H9 (cell line): Measurements from ENCODE around the gene KCNIP1. TPM values are rescaled to one million over a fixed set of nuclear protein-coding genes. Genes with fewer than 3 reads are reported as not detected.

Source experiments
- DNase-seq: peaks from one replicate; pipeline ENCODE4 v3.0.0-alpha.2; 2017
- H2AFZ ChIP-seq: one replicate; pipeline ENCODE4 v1.6.1; 2013; ENCODE audit warnings: mild to moderate bottlenecking, low read length, control low read depth, moderate library complexity
- H2AK5ac ChIP-seq: 2 replicates; pipeline ENCODE4 v1.6.1; 2013; ENCODE audit warnings: low read length, control low read depth, mixed read lengths; ENCODE audit not compliant: insufficient read length
- H2BK120ac ChIP-seq: one replicate; pipeline ENCODE4 v1.6.1; 2013; ENCODE audit warnings: low read depth, mild to moderate bottlenecking, low read length, control low read depth, inconsistent platforms; ENCODE audit not compliant: poor library complexity, severe bottlenecking
- H2BK12ac ChIP-seq: 2 replicates; pipeline ENCODE4 v1.6.1; 2013; ENCODE audit warnings: low read length, control low read depth, mixed read lengths, low read depth; ENCODE audit not compliant: insufficient read length
- H2BK15ac ChIP-seq: 2 replicates; pipeline ENCODE4 v1.6.1; 2013; ENCODE audit warnings: low read depth, low read length, control low read depth
- H2BK20ac ChIP-seq: one replicate; pipeline ENCODE4 v1.6.1; 2013; ENCODE audit warnings: low read depth, mild to moderate bottlenecking, low read length, control low read depth, inconsistent platforms; ENCODE audit not compliant: poor library complexity, severe bottlenecking
- H2BK5ac ChIP-seq: 2 replicates; pipeline ENCODE4 v1.6.1; 2013; ENCODE audit warnings: low read length, control low read depth, mixed read lengths; ENCODE audit not compliant: insufficient read length
- H3K14ac ChIP-seq: 2 replicates; pipeline ENCODE4 v1.6.1; 2013; ENCODE audit warnings: low read length, control low read depth; ENCODE audit not compliant: insufficient read depth
- H3K18ac ChIP-seq: 2 replicates; pipeline ENCODE4 v1.6.1; 2013; ENCODE audit warnings: low read depth, mild to moderate bottlenecking, mixed read lengths, low read length, control low read depth; ENCODE audit not compliant: insufficient read length
- H3K23ac ChIP-seq: 2 replicates; pipeline ENCODE4 v1.6.1; 2013; ENCODE audit warnings: low read length, control low read depth, mixed read lengths, low read depth; ENCODE audit not compliant: insufficient read length
- H3K23me2 ChIP-seq: 2 replicates; pipeline ENCODE4 v1.6.1; 2013; ENCODE audit warnings: low read depth, mild to moderate bottlenecking, mixed read lengths, low read length, control low read depth; ENCODE audit not compliant: insufficient read length, poor library complexity, severe bottlenecking
- H3K27ac ChIP-seq: 2 replicates; pipeline ENCODE4 v1.5.1; 2013; ENCODE audit warnings: low read length, control low read depth, mixed read lengths, low read depth; ENCODE audit not compliant: insufficient read length
- H3K27me3 ChIP-seq: 2 replicates; pipeline ENCODE4 v1.6.1; 2013; ENCODE audit warnings: low read length, control low read depth, inconsistent platforms; ENCODE audit not compliant: insufficient read depth
- H3K4ac ChIP-seq: 2 replicates; pipeline ENCODE4 v1.6.1; 2013; ENCODE audit warnings: low read depth, mild to moderate bottlenecking, control low read depth, inconsistent platforms, low read length, moderate library complexity
- H3K4me1 ChIP-seq: 2 replicates; pipeline ENCODE4 v1.6.1; 2013; ENCODE audit warnings: low read length, control low read depth, inconsistent platforms; ENCODE audit not compliant: insufficient read depth
- H3K4me2 ChIP-seq: 2 replicates; pipeline ENCODE4 v1.6.1; 2013; ENCODE audit warnings: low read length, control low read depth, mixed read lengths; ENCODE audit not compliant: insufficient read length, insufficient read depth
- H3K56ac ChIP-seq: 2 replicates; pipeline ENCODE4 v1.6.1; 2013; ENCODE audit warnings: low read depth, mild to moderate bottlenecking, mixed read lengths, low read length, control low read depth; ENCODE audit not compliant: insufficient read length
- H3K79me1 ChIP-seq: 2 replicates; pipeline ENCODE4 v1.6.1; 2013; ENCODE audit warnings: low read depth, mild to moderate bottlenecking, moderate library complexity, low read length, control low read depth, inconsistent platforms; ENCODE audit not compliant: insufficient read depth, poor library complexity, severe bottlenecking
- H3K79me2 ChIP-seq: 2 replicates; pipeline ENCODE4 v1.6.1; 2013; ENCODE audit warnings: low read length, control low read depth, inconsistent platforms; ENCODE audit not compliant: insufficient read depth
- H3K9ac ChIP-seq: 2 replicates; pipeline ENCODE4 v1.6.1; 2013; ENCODE audit warnings: low read length, control low read depth, mixed read lengths; ENCODE audit not compliant: insufficient read length; ENCODE audit errors: extremely low read depth
- H3K9me3 ChIP-seq: one replicate; pipeline ENCODE4 v1.6.1; 2013; ENCODE audit warnings: low read depth, low read length, inconsistent platforms; ENCODE audit not compliant: control insufficient read depth
- H3T11ph ChIP-seq: one replicate; pipeline ENCODE4 v1.6.1; 2013; ENCODE audit warnings: mild to moderate bottlenecking, low read length, control low read depth, inconsistent platforms
- H4K20me1 ChIP-seq: one replicate; pipeline ENCODE4 v1.6.1; 2013; ENCODE audit not compliant: control insufficient read depth, insufficient read length, insufficient read depth
- H4K5ac ChIP-seq: 2 replicates; pipeline ENCODE4 v1.6.1; 2013; ENCODE audit warnings: low read depth, mild to moderate bottlenecking, mixed read lengths, low read length, control low read depth; ENCODE audit not compliant: insufficient read length
- H4K8ac ChIP-seq: replicated peaks from 2 replicates; pipeline ENCODE4 v1.6.1; 2013; ENCODE audit warnings: low read length, control low read depth, mixed read lengths, low read depth; ENCODE audit not compliant: insufficient read length
- H4K91ac ChIP-seq: 2 replicates; pipeline ENCODE4 v1.6.1; 2013; ENCODE audit warnings: low read depth, mild to moderate bottlenecking, moderate library complexity, mixed read lengths, low read length, control low read depth; ENCODE audit not compliant: insufficient read length
- H3K27ac Mint-ChIP-seq, 3 experiments: 2 replicates in 2 of 3; 3 replicates in 1 of 3; pipeline ENCODE4 v1.8.0; 2020 to 2021; ENCODE audit warnings: mixed read lengths in 3 of 3, mild to moderate bottlenecking in 1 of 3, moderate library complexity in 1 of 3
- H3K27me3 Mint-ChIP-seq: 2 replicates; pipeline ENCODE4 v1.8.0; 2021; ENCODE audit warnings: low read depth, mild to moderate bottlenecking, moderate library complexity, mixed read lengths
- H3K36me3 Mint-ChIP-seq, 3 experiments: 2 replicates in 2 of 3; 3 replicates in 1 of 3; pipeline ENCODE4 v1.8.0; 2020 to 2021; ENCODE audit warnings: low read depth in 3 of 3, mixed read lengths in 3 of 3; ENCODE audit not compliant: insufficient read depth in 1 of 3
- H3K4me1 Mint-ChIP-seq, 2 experiments: 2 replicates each; pipeline ENCODE4 v1.8.0; 2020; ENCODE audit warnings: mixed read lengths in 2 of 2
- H3K4me3 Mint-ChIP-seq, 2 experiments: 2 replicates in 1 of 2; 3 replicates in 1 of 2; pipeline ENCODE4 v1.8.0; 2020 to 2021; ENCODE audit warnings: mild to moderate bottlenecking in 2 of 2, mixed read lengths in 2 of 2, moderate library complexity in 1 of 2
- H3K9me3 Mint-ChIP-seq, 2 experiments: 2 replicates in 1 of 2; 3 replicates in 1 of 2; pipeline ENCODE4 v1.8.0; 2020; ENCODE audit warnings: mild to moderate bottlenecking in 2 of 2, mixed read lengths in 2 of 2, moderate library complexity in 1 of 2
- WGBS: extraction: QIAGEN DNeasy Blood & Tissue Kit; methylation state at CpG from one replicate; pipeline ENCODE4 v1.1.7; 2013; ENCODE audit warnings: missing lambda C conversion rate, low lambda C conversion rate, mixed read lengths; ENCODE audit not compliant: insufficient read length; ENCODE audit errors: extremely low coverage; 5-methylcytosine and 5-hydroxymethylcytosine counted together
- total RNA-seq: library from RNA; stranded (reverse); gene quantifications from 2 replicates; pipeline ENCODE4 v1.2.1, GENCODE V29; 2021
- TF ChIP-seq, protein P1 (sequence below): fragments of 200-600 bp; sonication (generic); conservative IDR thresholded peaks from 3 replicates; pipeline ENCODE4 v1.8.0; 2021; ENCODE audit warnings: antibody characterized with exemption, mild to moderate bottlenecking

KCNIP1 gene
- total RNA-seq, 1 experiment from 2014 or later, result 0.63 TPM

DNA sequence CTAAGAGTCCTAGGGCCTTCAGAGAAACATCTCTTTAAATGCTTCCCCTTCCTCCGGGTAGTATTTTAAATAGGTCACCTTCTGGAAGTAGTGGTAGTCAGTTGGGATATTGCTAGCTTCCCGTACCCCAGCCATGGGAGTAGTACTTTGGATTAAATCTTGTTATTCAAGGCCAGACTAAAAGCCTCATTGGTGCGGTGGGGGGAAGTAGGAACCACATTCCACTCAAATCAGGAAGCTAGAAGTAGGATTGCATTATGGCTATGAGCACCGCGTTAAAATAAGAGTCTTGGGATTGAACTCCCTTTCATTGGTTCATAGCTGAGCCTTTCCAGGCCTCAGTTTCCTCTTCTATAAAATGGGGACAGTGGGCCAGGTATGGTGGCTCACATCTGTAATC, 6.7 kb downstream of the KCNIP1 start:
- Histone ChIP-seq H3K79me2 (no peaks in the 10 kb centered on the region), H3K14ac (no peak overlapping the region), H2BK12ac (no peak overlapping the region), H2AK5ac (no peak overlapping the region), H3K27ac (no peak overlapping the region), H4K20me1 (no peaks in the 10 kb centered on the region), H3K4me2 (no peak overlapping the region), H3T11ph (no peak overlapping the region), H3K23ac (no peak overlapping the region), H3K23me2 (no peaks in the 10 kb centered on the region), H3K9ac (no peak overlapping the region), H4K5ac (no peak overlapping the region), H2BK20ac (no peak overlapping the region), H3K4ac (no peak overlapping the region), H3K79me1 (no peaks in the 10 kb centered on the region), H4K8ac (no peak overlapping the region), H4K91ac (no peak overlapping the region), H2AFZ (no peak overlapping the region), H3K27me3 (peaks cover 2% of the 10 kb centered on the region; the same call in 1 of the 2 replicates), H2BK5ac (no peak overlapping the region), H3K18ac (no peak overlapping the region), H3K9me3 (no peaks in the 10 kb centered on the region), H3K56ac (no peak overlapping the region), H2BK15ac (no peak overlapping the region), H3K4me1 (no peaks in the 10 kb centered on the region), H2BK120ac (no peak overlapping the region)
- Mint-ChIP-seq H3K27me3 (peaks cover 13% of the 10 kb centered on the region), H3K4me3 (no peak overlapping the region), H3K9me3 (no peaks in the 10 kb centered on the region), H3K27ac (no peak overlapping the region), H3K36me3 (no peaks in the 10 kb centered on the region), H3K4me1 (peaks cover 2 to 9% of the 10 kb centered on the region in 2 experiments; a peak in 3 of 4 replicates)
- TF ChIP-seq, protein P1, sequence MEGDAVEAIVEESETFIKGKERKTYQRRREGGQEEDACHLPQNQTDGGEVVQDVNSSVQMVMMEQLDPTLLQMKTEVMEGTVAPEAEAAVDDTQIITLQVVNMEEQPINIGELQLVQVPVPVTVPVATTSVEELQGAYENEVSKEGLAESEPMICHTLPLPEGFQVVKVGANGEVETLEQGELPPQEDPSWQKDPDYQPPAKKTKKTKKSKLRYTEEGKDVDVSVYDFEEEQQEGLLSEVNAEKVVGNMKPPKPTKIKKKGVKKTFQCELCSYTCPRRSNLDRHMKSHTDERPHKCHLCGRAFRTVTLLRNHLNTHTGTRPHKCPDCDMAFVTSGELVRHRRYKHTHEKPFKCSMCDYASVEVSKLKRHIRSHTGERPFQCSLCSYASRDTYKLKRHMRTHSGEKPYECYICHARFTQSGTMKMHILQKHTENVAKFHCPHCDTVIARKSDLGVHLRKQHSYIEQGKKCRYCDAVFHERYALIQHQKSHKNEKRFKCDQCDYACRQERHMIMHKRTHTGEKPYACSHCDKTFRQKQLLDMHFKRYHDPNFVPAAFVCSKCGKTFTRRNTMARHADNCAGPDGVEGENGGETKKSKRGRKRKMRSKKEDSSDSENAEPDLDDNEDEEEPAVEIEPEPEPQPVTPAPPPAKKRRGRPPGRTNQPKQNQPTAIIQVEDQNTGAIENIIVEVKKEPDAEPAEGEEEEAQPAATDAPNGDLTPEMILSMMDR, result no peak
- no peak for DNase-seq
- no CpG with 5 or more reads among the region's 5 CpGs for WGBS
